ENCODE data around the gene LRRK1. TPM values are rescaled to one million over a fixed set of nuclear protein-coding genes. Genes with fewer than 3 reads are reported as not detected.

Gene LRRK1
- polyA plus RNA-seq, 1 of the 3 experiments (the other 2 are of a cell fraction), result 6.9 TPM

- DNase-seq, result no peak
- peaks cover 0 to 15% of the 10 kb centered on the region in 2 experiments for H3K36me3 ChIP-seq (replicated peaks in 1 of 2; ENCODE audit: control insufficient read depth in 1 of 2, insufficient read depth in 2 of 2, low read length in 1 of 2)
- 90% methylated on average over 8 of the region's 8 CpGs for WGBS (ENCODE audit: low lambda C conversion rate)
- H3K9me3 ChIP-seq, result no peaks in the 10 kb centered on the region
- H3F3A ChIP-seq (replicated peaks; ENCODE audit: insufficient read depth), result peaks cover 5% of the 10 kb centered on the region
- peaks cover 0 to 14% of the 10 kb centered on the region in 2 experiments; a peak in 1 of 4 replicates for H3K4me1 ChIP-seq (ENCODE audit: control insufficient read depth in 1 of 2, insufficient read depth in 2 of 2, low read depth in 1 of 2, low read length in 1 of 2)
- no peaks in the 10 kb centered on the region for H4K20me1 ChIP-seq (ENCODE audit: insufficient read depth)
- ChIA-PET CTCF (interaction anchor here (1.1 kb wide), 1 partner anchor 83 kb away, joined by 3 read pairs; no protein-coding TSS in a partner anchor), POLR2A (no interaction called here)
- no peak overlapping the region for H3K4me3 ChIP-seq (ENCODE audit: low read depth in 2 of 2, low read length in 1 of 2)
- no peak overlapping the region for H2AFZ ChIP-seq (ENCODE audit: low read depth)
- TF ChIP-seq GATA2 (CRISPR knock-in tag; IDR thresholded peaks at IDR 0.05) (no peak), ELF1 (IDR thresholded peaks at IDR 0.05) (no peak)
- no peak overlapping the region for H3K9ac ChIP-seq
- H3K27ac ChIP-seq (ENCODE audit: low read depth in 2 of 2, low read length in 1 of 2), result no peak overlapping the region
- no peak overlapping the region for H3K4me2 ChIP-seq
- peaks cover 4% of the 10 kb centered on the region; the same call in 1 of the 2 replicates for H3K79me2 ChIP-seq (ENCODE audit: insufficient read depth)
- H3K27me3 ChIP-seq (ENCODE audit: insufficient read depth), result no peaks in the 10 kb centered on the region
- H3K9me2 ChIP-seq, result no peaks in the 10 kb centered on the region
These were observed 6.3 kb downstream of the LRRK1 start for GRCh38 chr15:100925480-100925879.

- H2AFZ ChIP-seq (ENCODE audit: low read depth), result no peak overlapping the region
These were observed 7.1 kb downstream of the LRRK1 start for GRCh38 chr15:100926258-100926657.

More at GRCh38 chr15:100926258-100926657, 7.1 kb downstream of the LRRK1 start:
- Histone ChIP-seq H3K27me3 (ENCODE audit: insufficient read depth) (no peaks in the 10 kb centered on the region), H3K9me2 (no peaks in the 10 kb centered on the region), H3K79me2 (ENCODE audit: insufficient read depth) (peaks cover 4% of the 10 kb centered on the region; the same call in 1 of the 2 replicates), H4K20me1 (ENCODE audit: insufficient read depth) (no peaks in the 10 kb centered on the region), H3K4me3 (ENCODE audit: low read depth in 2 of 2, low read length in 1 of 2) (no peak overlapping the region), H3K4me2 (no peak overlapping the region), H3K4me1 (ENCODE audit: control insufficient read depth in 1 of 2, insufficient read depth in 2 of 2, low read depth in 1 of 2, low read length in 1 of 2) (peaks cover 0 to 10% of the 10 kb centered on the region in 2 experiments; a peak in 1 of 4 replicates), H3K9ac (no peak overlapping the region), H3K36me3 (replicated peaks in 1 of 2; ENCODE audit: control insufficient read depth in 1 of 2, insufficient read depth in 2 of 2, low read length in 1 of 2) (peaks cover 0 to 15% of the 10 kb centered on the region in 2 experiments), H3K27ac (ENCODE audit: low read depth in 2 of 2, low read length in 1 of 2) (no peak overlapping the region), H3F3A (replicated peaks; ENCODE audit: insufficient read depth) (no peaks in the 10 kb centered on the region), H3K9me3 (no peaks in the 10 kb centered on the region)
- POLR2A ChIA-PET, result no interaction called here
- 99% methylated on average over 11 of the region's 11 CpGs for WGBS (ENCODE audit: low lambda C conversion rate)
- CTCF ChIA-PET, result interaction anchor here (1.1 to 5.1 kb wide), 3 partner anchors 82 to 576 kb away, joined by 3 to 33 read pairs (median 3); no protein-coding TSS in a partner anchor
- DNase-seq, result no peak
- TF ChIP-seq ELF1 (IDR thresholded peaks at IDR 0.05), result no peak
- TF ChIP-seq CTCF (IDR thresholded peaks at IDR 0.05), result peak; percentile 14; the same call in 1 of the 2 replicates
- TF ChIP-seq GABPA (IDR thresholded peaks at IDR 0.05; ENCODE audit: low read depth), result no peak
